A673 (cell line): ENCODE measurements around the gene GZMH. TPM values are rescaled to one million over a fixed set of nuclear protein-coding genes. Genes with fewer than 3 reads are reported as not detected.

Experiments used
- BruUV-seq: library from RNA; stranded (reverse); fragments of 400-500 nt; replicated peaks from 2 replicates; lab custom pipeline; 2021; lab: Mats Ljungman, UMichigan
- CTCF ChIA-PET: fragments of 300-600 bp; sonication (Branson Sonifier 250); formaldehyde crosslinking; loops from one replicate; lab custom pipeline; 2022; ENCODE audit warnings: antibody characterized with exemption; lab: Charles Lee
- POLR2A ChIA-PET: fragments of 300-600 bp; sonication (Branson Sonifier 250); formaldehyde crosslinking; loops from one replicate; lab custom pipeline; 2022; ENCODE audit warnings: antibody characterized with exemption; ENCODE audit not compliant: low non-redundant PET; lab: Charles Lee
- DNase-seq: peaks from one replicate; pipeline ENCODE4 v3.0.0-alpha.2; 2015; ENCODE audit warnings: low spot score
- H3K27ac ChIP-seq: fragments of 200-600 bp; sonication (generic); 2 replicates; pipeline ENCODE4 v1.5.1; 2016; ENCODE audit warnings: mixed run types, low read depth, mild to moderate bottlenecking, mixed read lengths, antibody characterized with exemption, low read length; ENCODE audit not compliant: poor library complexity, severe bottlenecking
- H3K27me3 ChIP-seq: fragments of 200-600 bp; sonication (generic); replicated peaks from 2 replicates; pipeline ENCODE4 v1.6.1; 2017; ENCODE audit warnings: mixed run types, low read depth, mild to moderate bottlenecking, mixed read lengths, antibody characterized with exemption, low read length; ENCODE audit not compliant: insufficient read depth, poor library complexity
- H3K36me3 ChIP-seq: fragments of 200-600 bp; sonication (generic); 2 replicates; pipeline ENCODE4 v1.6.1; 2016; ENCODE audit warnings: mixed run types, mild to moderate bottlenecking, mixed read lengths, antibody characterized with exemption, low read length; ENCODE audit not compliant: insufficient read depth, poor library complexity, severe bottlenecking
- H3K4me1 ChIP-seq: fragments of 200-600 bp; sonication (generic); 2 replicates; pipeline ENCODE4 v1.6.1; 2017; ENCODE audit warnings: mixed run types, mild to moderate bottlenecking, mixed read lengths, antibody characterized with exemption, low read length; ENCODE audit not compliant: insufficient read depth, poor library complexity, severe bottlenecking
- H3K4me3 ChIP-seq: fragments of 200-600 bp; sonication (generic); 2 replicates; pipeline ENCODE4 v1.5.1; 2016; ENCODE audit warnings: low read depth, mixed run types, mild to moderate bottlenecking, mixed read lengths, low read length; ENCODE audit not compliant: poor library complexity, severe bottlenecking
- H3K9me3 ChIP-seq: fragments of 200-600 bp; sonication (generic); 2 replicates; pipeline ENCODE4 v1.6.1; 2016; ENCODE audit warnings: mixed run types, low read depth, mild to moderate bottlenecking, mixed read lengths, antibody characterized with exemption, low read length; ENCODE audit not compliant: poor library complexity, severe bottlenecking
- EZH2 ChIP-seq: fragments of 200-600 bp; sonication (generic); IDR thresholded peaks from 2 replicates; pipeline ENCODE4 v1.6.1; 2017; ENCODE audit warnings: borderline replicate concordance, low read depth, mild to moderate bottlenecking, mixed read lengths, antibody characterized with exemption, low read length; ENCODE audit not compliant: poor library complexity, severe bottlenecking
- intact Hi-C: fragments of 100-400 bp; cut with micrococcal nuclease; formaldehyde crosslinking; loops from one replicate; pipeline ENCODE4 v1.10.0; 2022; ENCODE audit not compliant: unreplicated experiment
- total RNA-seq: library from RNA; stranded (reverse); gene quantifications from 2 replicates; pipeline ENCODE4 v1.2.3, GENCODE V29; 2021
- TF ChIP-seq, protein P1 (sequence below): fragments of 300-800, 200-600 bp; sonication (generic); conservative IDR thresholded peaks from 2 replicates; pipeline ENCODE4 v1.5.1; 2017; ENCODE audit warnings: low read depth, mild to moderate bottlenecking, antibody characterized with exemption, low read length, moderate library complexity, mixed read lengths

GZMH gene
- total RNA-seq, 1 experiment from 2014 or later, result not detected

DNA sequence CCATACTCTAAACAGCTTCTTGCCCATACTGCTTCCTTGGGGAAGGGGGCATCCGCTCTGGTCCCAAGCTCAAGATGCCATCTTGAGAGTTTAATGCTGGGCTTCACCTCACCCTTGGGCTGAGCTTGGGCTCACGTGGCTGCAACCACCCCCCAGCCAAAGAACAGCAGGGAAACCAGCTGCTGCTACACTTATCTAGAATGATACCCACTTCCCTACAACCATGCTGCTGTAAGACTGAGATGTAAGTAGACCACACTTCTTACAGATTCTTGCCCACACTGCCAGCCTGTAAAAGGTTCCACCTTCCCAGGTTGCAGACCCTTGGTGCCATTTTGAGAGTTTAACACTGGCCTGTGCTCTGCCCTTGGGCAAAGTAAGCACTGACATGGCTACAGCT lies 43.2 kb downstream of the GZMH start:
- ChIA-PET CTCF (no interaction called here), POLR2A (no interaction called here)
- intact Hi-C loops, result no loop called here
- H3K9me3 ChIP-seq, result no peaks in the 10 kb centered on the region
- H3K36me3 ChIP-seq, result no peaks in the 10 kb centered on the region
- BruUV-seq, result no TSS peak
- TF ChIP-seq EZH2, result no peak
- TF ChIP-seq, protein P1, sequence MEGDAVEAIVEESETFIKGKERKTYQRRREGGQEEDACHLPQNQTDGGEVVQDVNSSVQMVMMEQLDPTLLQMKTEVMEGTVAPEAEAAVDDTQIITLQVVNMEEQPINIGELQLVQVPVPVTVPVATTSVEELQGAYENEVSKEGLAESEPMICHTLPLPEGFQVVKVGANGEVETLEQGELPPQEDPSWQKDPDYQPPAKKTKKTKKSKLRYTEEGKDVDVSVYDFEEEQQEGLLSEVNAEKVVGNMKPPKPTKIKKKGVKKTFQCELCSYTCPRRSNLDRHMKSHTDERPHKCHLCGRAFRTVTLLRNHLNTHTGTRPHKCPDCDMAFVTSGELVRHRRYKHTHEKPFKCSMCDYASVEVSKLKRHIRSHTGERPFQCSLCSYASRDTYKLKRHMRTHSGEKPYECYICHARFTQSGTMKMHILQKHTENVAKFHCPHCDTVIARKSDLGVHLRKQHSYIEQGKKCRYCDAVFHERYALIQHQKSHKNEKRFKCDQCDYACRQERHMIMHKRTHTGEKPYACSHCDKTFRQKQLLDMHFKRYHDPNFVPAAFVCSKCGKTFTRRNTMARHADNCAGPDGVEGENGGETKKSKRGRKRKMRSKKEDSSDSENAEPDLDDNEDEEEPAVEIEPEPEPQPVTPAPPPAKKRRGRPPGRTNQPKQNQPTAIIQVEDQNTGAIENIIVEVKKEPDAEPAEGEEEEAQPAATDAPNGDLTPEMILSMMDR, result no peak
- peaks cover 7% of the 10 kb centered on the region for H3K27me3 ChIP-seq
- no peak for DNase-seq
- no peaks in the 10 kb centered on the region for H3K4me1 ChIP-seq
- H3K27ac ChIP-seq, result no peak overlapping the region
- H3K4me3 ChIP-seq, result no peak overlapping the region

DNA sequence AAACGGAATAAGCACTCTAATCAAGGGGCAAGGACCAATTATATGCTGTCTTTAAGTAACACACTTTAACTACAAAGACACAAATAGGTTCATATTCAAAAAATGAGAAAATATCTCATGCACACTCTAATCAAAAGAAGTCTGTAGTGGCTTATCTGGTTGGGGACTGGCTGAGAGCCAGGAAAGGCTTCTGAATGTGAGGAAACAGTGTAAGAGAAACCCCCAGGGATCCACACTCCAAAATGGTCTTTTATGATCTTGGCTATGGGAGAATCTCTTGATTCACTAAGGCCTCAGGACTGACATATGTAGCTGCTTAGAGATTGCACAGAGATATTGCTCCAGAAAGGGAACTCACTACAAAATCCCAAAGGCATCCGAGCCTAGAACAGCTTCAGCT lies 43.7 kb downstream of the GZMH start:
- ChIA-PET CTCF (interaction anchor here (0.6 kb wide), 1 partner anchor 285 kb away, joined by 4 read pairs; no protein-coding TSS in a partner anchor), POLR2A (no interaction called here)
- intact Hi-C loops, result no loop called here

DNA sequence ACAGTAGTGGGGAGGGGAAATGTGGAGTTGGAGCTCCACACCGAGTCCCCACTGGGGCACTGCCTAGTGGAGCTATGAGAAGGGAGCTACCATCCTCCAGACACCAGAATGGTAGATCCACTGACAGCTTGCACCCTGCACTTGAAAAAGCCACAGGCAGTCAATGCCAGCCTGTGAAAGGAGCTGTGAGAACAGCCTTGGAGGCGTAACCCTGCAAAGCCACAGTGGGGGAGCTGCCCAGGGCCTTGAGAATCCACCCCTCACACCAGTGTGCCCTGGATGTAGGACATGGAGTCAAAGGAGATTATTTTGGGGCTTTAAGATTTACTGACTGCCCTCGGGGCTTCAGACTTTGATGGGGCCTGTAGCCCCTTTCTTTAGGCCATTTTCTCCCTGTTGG lies 46.0 kb downstream of the GZMH start:
- no TSS peak for BruUV-seq
- no peak for DNase-seq
- ChIA-PET CTCF (no interaction called here), POLR2A (no interaction called here)
- Histone ChIP-seq H3K27me3 (no peaks in the 10 kb centered on the region), H3K27ac (no peak overlapping the region), H3K4me1 (no peaks in the 10 kb centered on the region), H3K36me3 (no peaks in the 10 kb centered on the region), H3K4me3 (no peak overlapping the region), H3K9me3 (no peaks in the 10 kb centered on the region)
- intact Hi-C loops, result no loop called here
- TF ChIP-seq, protein P1, result no peak
- TF ChIP-seq EZH2, result no peak

More for the DNA sequence above, 43.7 kb downstream of the GZMH start:
- peak; percentile 68 for DNase-seq
- no peaks in the 10 kb centered on the region for H3K36me3 ChIP-seq
- H3K4me3 ChIP-seq, result no peak overlapping the region
- peaks cover 7% of the 10 kb centered on the region for H3K27me3 ChIP-seq
- no peaks in the 10 kb centered on the region for H3K4me1 ChIP-seq
- no peak overlapping the region for H3K27ac ChIP-seq
- no TSS peak for BruUV-seq
- H3K9me3 ChIP-seq, result no peaks in the 10 kb centered on the region
- TF ChIP-seq, protein P1, result no peak
- no peak for TF ChIP-seq EZH2
